Kidney epithelial cell (primary cell): ENCODE data around the gene ELAVL1. TPM values are rescaled to one million over a fixed set of nuclear protein-coding genes. Genes with fewer than 3 reads are reported as not detected.

Source experiments
- DNase-seq: peaks from one replicate; pipeline ENCODE4 v3.0.0-alpha.2; 2010; ENCODE audit warnings: low read depth
- H3K27me3 ChIP-seq: 2 replicates; pipeline ENCODE4 v1.6.0; 2011; ENCODE audit warnings: low read length; ENCODE audit not compliant: control insufficient read depth, insufficient read depth
- H3K36me3 ChIP-seq: 2 replicates; pipeline ENCODE4 v1.5.1; 2011; ENCODE audit warnings: low read length; ENCODE audit not compliant: control insufficient read depth, insufficient read depth
- H3K4me3 ChIP-seq: 2 replicates; pipeline ENCODE4 v1.5.1; 2011; ENCODE audit warnings: low read depth, mild to moderate bottlenecking, control low read depth, low read length
- total RNA-seq: library from RNA; depleted of rRNA; stranded (reverse); fragments of >200 nt; gene quantifications from 2 replicates; pipeline ENCODE4 v1.2.3, GENCODE V29; 2015
- TF ChIP-seq, protein P1 (sequence below): IDR thresholded peaks from 2 replicates; pipeline ENCODE4 v1.5.1; 2011; ENCODE audit warnings: mild to moderate bottlenecking, moderate library complexity, low read length, control low read depth, inconsistent platforms; ENCODE audit not compliant: insufficient read depth, poor library complexity, severe bottlenecking

The ELAVL1 gene
- total RNA-seq, 1 donor from 2014 or later, result 65.9 TPM

DNA sequence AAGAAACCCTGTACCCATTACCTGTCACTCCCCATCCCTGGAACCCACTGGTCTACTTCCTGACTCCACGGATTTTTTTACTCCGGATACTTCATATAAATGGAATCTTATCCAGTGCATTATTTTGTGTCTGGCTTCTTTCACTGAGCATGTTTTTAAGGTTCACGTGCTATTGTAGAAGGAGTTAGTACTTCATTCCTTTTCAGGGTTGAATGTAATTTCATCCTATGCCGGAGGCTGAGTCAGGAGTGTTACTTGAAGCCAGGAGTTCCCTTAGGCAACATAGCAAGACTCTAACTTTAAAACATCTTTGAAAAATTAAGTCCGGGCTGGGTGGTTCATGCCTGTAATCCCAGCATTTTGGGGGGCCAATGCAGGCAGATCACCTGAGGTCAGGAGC is 17.9 kb upstream of the ELAVL1 start:
- H3K27me3 ChIP-seq, result no peaks in the 10 kb centered on the region
- TF ChIP-seq, protein P1, sequence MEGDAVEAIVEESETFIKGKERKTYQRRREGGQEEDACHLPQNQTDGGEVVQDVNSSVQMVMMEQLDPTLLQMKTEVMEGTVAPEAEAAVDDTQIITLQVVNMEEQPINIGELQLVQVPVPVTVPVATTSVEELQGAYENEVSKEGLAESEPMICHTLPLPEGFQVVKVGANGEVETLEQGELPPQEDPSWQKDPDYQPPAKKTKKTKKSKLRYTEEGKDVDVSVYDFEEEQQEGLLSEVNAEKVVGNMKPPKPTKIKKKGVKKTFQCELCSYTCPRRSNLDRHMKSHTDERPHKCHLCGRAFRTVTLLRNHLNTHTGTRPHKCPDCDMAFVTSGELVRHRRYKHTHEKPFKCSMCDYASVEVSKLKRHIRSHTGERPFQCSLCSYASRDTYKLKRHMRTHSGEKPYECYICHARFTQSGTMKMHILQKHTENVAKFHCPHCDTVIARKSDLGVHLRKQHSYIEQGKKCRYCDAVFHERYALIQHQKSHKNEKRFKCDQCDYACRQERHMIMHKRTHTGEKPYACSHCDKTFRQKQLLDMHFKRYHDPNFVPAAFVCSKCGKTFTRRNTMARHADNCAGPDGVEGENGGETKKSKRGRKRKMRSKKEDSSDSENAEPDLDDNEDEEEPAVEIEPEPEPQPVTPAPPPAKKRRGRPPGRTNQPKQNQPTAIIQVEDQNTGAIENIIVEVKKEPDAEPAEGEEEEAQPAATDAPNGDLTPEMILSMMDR, result no peak
- no peak for DNase-seq
- no peaks in the 10 kb centered on the region for H3K36me3 ChIP-seq
- no peak overlapping the region for H3K4me3 ChIP-seq

DNA sequence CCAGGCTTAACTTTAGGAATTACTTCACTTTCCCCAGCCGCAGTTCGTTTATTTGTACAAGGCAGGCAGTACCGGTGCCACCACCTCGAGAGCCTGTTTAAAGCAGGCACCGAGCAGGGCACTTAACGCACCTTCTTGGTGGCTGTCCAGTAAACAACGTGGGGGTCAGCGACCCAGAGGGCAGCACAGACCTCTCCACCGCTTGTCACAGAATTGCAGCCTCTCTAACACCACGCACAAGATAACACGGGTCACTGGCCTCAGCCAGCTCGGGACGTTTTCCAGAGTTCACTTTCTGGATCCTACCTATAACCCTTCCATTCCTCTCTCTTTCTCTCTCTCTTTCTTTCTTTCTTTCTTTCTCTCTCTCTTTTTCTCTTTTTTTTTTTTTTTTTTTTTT is 16.8 kb upstream of the ELAVL1 start:
- Histone ChIP-seq H3K36me3 (no peaks in the 10 kb centered on the region), H3K4me3 (no peak overlapping the region), H3K27me3 (no peaks in the 10 kb centered on the region)
- TF ChIP-seq, protein P1, result no peak
- no peak for DNase-seq

DNA sequence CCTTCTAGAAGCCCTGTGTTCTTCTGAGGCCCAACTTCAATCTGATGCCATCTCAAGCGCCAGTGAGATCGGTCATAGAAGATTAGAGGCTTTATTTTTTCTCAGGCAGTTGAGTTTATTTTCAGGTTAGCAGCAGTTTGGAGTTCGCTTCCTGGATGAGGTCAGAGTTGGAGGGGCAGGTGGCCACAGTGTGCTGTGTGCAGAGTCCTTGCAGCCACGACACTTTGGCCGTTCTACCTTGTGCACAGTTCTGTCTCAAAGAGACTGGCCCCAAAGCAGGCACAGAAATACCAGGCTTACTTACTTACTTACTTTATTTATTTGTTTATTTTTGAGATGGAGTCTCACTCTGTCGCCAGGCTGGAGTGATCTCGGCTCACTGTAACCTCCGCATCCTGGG is 15.9 kb upstream of the ELAVL1 start:
- H3K4me3 ChIP-seq, result no peak overlapping the region
- H3K36me3 ChIP-seq, result no peaks in the 10 kb centered on the region
- no peak for DNase-seq
- TF ChIP-seq, protein P1, result no peak
- no peaks in the 10 kb centered on the region for H3K27me3 ChIP-seq

DNA sequence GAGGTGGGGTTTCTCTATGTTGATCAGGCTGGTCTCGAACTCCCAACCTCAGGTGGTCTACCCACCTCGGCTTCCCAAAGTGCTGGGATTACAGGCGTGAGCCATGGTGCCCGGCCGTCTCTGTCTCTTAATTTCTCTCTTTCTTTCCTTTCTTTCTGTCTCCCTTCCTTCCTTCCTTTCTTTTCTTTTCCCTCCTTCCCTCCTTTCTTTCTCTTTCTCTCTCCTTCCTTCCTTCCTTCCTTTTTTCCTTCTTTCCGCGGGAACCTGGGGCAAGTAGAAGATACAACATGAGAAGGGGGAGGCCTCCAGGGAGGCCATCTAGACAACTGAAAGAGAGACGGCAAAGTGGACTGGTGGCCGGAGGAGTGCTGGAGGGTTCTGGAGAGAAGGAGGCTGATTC is 15.2 kb upstream of the ELAVL1 start:
- TF ChIP-seq, protein P1, result no peak
- H3K36me3 ChIP-seq, result no peaks in the 10 kb centered on the region
- no peaks in the 10 kb centered on the region for H3K27me3 ChIP-seq
- H3K4me3 ChIP-seq, result no peak overlapping the region
- no peak for DNase-seq

DNA sequence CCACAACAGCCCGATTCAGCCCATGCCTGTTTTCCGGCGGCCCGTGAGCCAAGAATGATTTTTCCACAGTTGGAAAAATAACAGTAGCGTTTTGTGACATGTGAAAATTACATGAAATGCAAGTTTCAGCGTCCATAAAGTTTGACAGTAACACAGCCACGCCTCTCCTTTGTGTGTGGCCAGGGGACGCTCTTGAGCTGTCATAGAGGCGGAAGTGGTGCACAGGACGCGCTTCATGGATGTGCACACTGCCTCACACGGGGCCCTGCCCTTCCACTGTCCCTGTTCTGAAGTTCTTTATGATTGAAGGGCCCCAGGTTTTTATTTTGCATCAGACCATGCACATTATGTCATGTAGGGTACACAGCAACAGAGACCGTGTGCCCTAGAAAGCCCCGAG is 12.4 kb upstream of the ELAVL1 start:
- no peaks in the 10 kb centered on the region for H3K36me3 ChIP-seq
- DNase-seq, result no peak
- no peak overlapping the region for H3K4me3 ChIP-seq
- TF ChIP-seq, protein P1, result no peak
- no peaks in the 10 kb centered on the region for H3K27me3 ChIP-seq

DNA sequence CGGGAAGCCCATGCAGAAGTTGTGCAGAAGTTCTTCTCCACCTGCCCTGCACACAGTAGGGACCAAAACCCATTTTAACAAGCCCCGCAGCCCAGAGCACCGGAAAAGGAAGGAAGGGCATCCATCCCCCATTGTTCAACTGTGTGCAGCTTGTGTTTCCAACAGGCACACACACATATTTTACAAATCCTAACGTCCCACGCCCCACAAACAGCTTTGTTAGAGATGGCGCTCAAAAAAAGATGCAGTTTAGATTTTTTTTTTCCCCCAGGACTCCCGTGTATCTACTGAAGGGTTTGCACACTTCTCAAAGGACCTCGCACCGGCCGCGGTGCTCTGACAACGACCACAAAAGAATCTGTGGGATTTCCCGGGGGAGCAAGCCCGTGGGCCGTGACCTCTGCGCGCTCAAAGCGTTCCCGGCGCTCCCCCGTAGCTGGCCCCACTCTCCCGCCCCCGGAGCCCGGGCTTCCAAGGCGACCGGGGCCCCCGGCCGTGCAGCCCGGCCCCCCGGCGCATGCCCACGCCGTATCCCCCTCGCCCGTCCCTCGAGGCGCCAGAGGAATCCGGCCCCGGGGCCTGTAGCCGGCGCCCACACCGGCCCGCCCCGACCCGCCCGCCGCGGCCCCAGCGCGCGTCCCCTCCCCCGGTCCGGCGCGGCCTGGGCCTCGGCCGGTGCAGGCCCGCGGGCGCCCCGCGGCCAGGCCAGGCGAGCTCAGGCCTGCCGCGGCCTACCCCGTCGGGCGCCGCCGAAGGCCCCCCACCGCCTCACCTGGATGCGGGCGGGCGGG is 523 bp downstream of the ELAVL1 start:
- no peak for DNase-seq
- H3K4me3 ChIP-seq, result peak overlapping the region; percentile 59
- TF ChIP-seq, protein P1, result no peak
- no peaks in the 10 kb centered on the region for H3K36me3 ChIP-seq
- H3K27me3 ChIP-seq, result no peaks in the 10 kb centered on the region
